DND-41 (cell line): Measurements from ENCODE around the gene MCF2L.

Source experiments
- CTCF ChIP-seq: IDR thresholded peaks from 2 replicates; pipeline ENCODE4 v1.5.1; 2012; ENCODE audit warnings: borderline replicate concordance, low read length, moderate library complexity, mild to moderate bottlenecking; ENCODE audit not compliant: poor library complexity, severe bottlenecking; ENCODE audit errors: extremely low read depth
- EZH2 ChIP-seq: IDR thresholded peaks from 3 replicates; pipeline ENCODE4 v1.6.1; 2012; ENCODE audit warnings: borderline replicate concordance, low read depth, mild to moderate bottlenecking, moderate library complexity, low read length, inconsistent platforms; ENCODE audit not compliant: severe bottlenecking

- TF ChIP-seq CTCF (no peak), EZH2 (no peak)
Observed at GRCh38 chr13:112983042-112983305, 14.0 kb downstream of the MCF2L start.
